Suprapubic skin (tissue), 4 donors: ENCODE data around the gene DIPK1B.

Experiments
- POLR2A ChIP-seq, 2 donors: fragments of 450-650 bp; IDR thresholded peaks; one replicate each; pipeline ENCODE4 v1.6.1; 2017; ENCODE audit warnings: antibody characterized with exemption in 2 of 2, mild to moderate bottlenecking in 2 of 2, moderate library complexity in 2 of 2
- POLR2AphosphoS5 ChIP-seq, 3 donors: sonication (generic); formaldehyde crosslinking; IDR thresholded peaks; one replicate each; pipeline ENCODE4 v1.6.1; 2017; ENCODE audit warnings: antibody characterized with exemption in 3 of 3
- TF ChIP-seq, protein P1 (sequence below), 2 donors: fragments of 200-600 bp in 1 of 2; fragments of 450-650 bp in 1 of 2; sonication (generic) in 1 of 2; IDR thresholded peaks; one replicate each; pipeline ENCODE4 v1.5.1; 2016 to 2019; ENCODE audit warnings: antibody characterized with exemption in 2 of 2, mild to moderate bottlenecking in 1 of 2, moderate library complexity in 1 of 2

- no peak for TF ChIP-seq POLR2AphosphoS5 (IDR thresholded peaks at IDR 0.05)
- TF ChIP-seq POLR2A (IDR thresholded peaks at IDR 0.05), result no peak
- TF ChIP-seq, protein P1, sequence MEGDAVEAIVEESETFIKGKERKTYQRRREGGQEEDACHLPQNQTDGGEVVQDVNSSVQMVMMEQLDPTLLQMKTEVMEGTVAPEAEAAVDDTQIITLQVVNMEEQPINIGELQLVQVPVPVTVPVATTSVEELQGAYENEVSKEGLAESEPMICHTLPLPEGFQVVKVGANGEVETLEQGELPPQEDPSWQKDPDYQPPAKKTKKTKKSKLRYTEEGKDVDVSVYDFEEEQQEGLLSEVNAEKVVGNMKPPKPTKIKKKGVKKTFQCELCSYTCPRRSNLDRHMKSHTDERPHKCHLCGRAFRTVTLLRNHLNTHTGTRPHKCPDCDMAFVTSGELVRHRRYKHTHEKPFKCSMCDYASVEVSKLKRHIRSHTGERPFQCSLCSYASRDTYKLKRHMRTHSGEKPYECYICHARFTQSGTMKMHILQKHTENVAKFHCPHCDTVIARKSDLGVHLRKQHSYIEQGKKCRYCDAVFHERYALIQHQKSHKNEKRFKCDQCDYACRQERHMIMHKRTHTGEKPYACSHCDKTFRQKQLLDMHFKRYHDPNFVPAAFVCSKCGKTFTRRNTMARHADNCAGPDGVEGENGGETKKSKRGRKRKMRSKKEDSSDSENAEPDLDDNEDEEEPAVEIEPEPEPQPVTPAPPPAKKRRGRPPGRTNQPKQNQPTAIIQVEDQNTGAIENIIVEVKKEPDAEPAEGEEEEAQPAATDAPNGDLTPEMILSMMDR (IDR thresholded peaks at IDR 0.05), result no peak
Observed at GRCh38 chr9:136695955-136696354, 16.4 kb upstream of the DIPK1B start.
